Endothelial cell (in vitro differentiated cells): ENCODE data around the gene METTL21C. TPM values are rescaled to one million over a fixed set of nuclear protein-coding genes. Genes with fewer than 3 reads are reported as not detected.

Experiments
- DNase-seq: peaks from one replicate; pipeline ENCODE4 v3.0.0; 2021; ENCODE audit warnings: low spot score
- H3K27ac Mint-ChIP-seq: one replicate; pipeline ENCODE4 v1.8.0; 2021; ENCODE audit warnings: mixed read lengths, inconsistent platforms; ENCODE audit not compliant: unreplicated experiment
- H3K27me3 Mint-ChIP-seq: one replicate; pipeline ENCODE4 v1.8.0; 2021; ENCODE audit warnings: mild to moderate bottlenecking, moderate library complexity, mixed read lengths, inconsistent platforms; ENCODE audit not compliant: unreplicated experiment
- H3K36me3 Mint-ChIP-seq: one replicate; pipeline ENCODE4 v1.8.0; 2021; ENCODE audit warnings: mild to moderate bottlenecking, low read depth, mixed read lengths, inconsistent platforms; ENCODE audit not compliant: unreplicated experiment
- H3K4me1 Mint-ChIP-seq: one replicate; pipeline ENCODE4 v1.8.0; 2021; ENCODE audit warnings: mild to moderate bottlenecking, mixed read lengths, inconsistent platforms; ENCODE audit not compliant: unreplicated experiment
- H3K4me3 Mint-ChIP-seq: one replicate; pipeline ENCODE4 v1.8.0; 2021; ENCODE audit warnings: mild to moderate bottlenecking, mixed read lengths, inconsistent platforms; ENCODE audit not compliant: unreplicated experiment
- H3K9me3 Mint-ChIP-seq: one replicate; pipeline ENCODE4 v1.8.0; 2021; ENCODE audit warnings: mixed read lengths, inconsistent platforms; ENCODE audit not compliant: unreplicated experiment
- total RNA-seq: library from RNA; stranded (reverse); fragmentation: NEBNext Ultra II Directional; extraction: Animal tissue kit (Norgen Biotek cat#: 25700); gene quantifications from one replicate; pipeline ENCODE4 v1.2.1, GENCODE V29; 2021; ENCODE audit not compliant: unreplicated experiment
- TF ChIP-seq, protein P1 (sequence below): fragments of 200-600 bp; sonication (generic); IDR thresholded peaks from one replicate; pipeline ENCODE4 v1.5.0; 2021; ENCODE audit warnings: antibody characterized with exemption; ENCODE audit not compliant: unreplicated experiment

METTL21C gene
- total RNA-seq, 1 donor from 2014 or later = not detected

GRCh38 chr13:102724923-102725322 is 30.1 kb upstream of the METTL21C start:
- Mint-ChIP-seq H3K36me3 (no peaks in the 10 kb centered on the region), H3K4me1 (peaks cover 3% of the 10 kb centered on the region), H3K9me3 (no peaks in the 10 kb centered on the region), H3K27me3 (no peaks in the 10 kb centered on the region), H3K4me3 (no peak overlapping the region), H3K27ac (no peak overlapping the region)
- TF ChIP-seq, protein P1, sequence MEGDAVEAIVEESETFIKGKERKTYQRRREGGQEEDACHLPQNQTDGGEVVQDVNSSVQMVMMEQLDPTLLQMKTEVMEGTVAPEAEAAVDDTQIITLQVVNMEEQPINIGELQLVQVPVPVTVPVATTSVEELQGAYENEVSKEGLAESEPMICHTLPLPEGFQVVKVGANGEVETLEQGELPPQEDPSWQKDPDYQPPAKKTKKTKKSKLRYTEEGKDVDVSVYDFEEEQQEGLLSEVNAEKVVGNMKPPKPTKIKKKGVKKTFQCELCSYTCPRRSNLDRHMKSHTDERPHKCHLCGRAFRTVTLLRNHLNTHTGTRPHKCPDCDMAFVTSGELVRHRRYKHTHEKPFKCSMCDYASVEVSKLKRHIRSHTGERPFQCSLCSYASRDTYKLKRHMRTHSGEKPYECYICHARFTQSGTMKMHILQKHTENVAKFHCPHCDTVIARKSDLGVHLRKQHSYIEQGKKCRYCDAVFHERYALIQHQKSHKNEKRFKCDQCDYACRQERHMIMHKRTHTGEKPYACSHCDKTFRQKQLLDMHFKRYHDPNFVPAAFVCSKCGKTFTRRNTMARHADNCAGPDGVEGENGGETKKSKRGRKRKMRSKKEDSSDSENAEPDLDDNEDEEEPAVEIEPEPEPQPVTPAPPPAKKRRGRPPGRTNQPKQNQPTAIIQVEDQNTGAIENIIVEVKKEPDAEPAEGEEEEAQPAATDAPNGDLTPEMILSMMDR = no peak
- no peak for DNase-seq

- Mint-ChIP-seq H3K27ac (no peak overlapping the region), H3K4me3 (no peak overlapping the region), H3K27me3 (peaks cover 3% of the 10 kb centered on the region), H3K9me3 (no peaks in the 10 kb centered on the region), H3K4me1 (no peaks in the 10 kb centered on the region), H3K36me3 (no peaks in the 10 kb centered on the region)
- no peak for DNase-seq
- TF ChIP-seq, protein P1 = no peak
Measured at GRCh38 chr13:102721800-102722231, 27.0 kb upstream of the METTL21C start.

- H3K27me3 Mint-ChIP-seq = peaks cover 3% of the 10 kb centered on the region
- H3K9me3 Mint-ChIP-seq = no peaks in the 10 kb centered on the region
- no peak for DNase-seq
- H3K27ac Mint-ChIP-seq = no peak overlapping the region
- H3K4me1 Mint-ChIP-seq = no peaks in the 10 kb centered on the region
- no peaks in the 10 kb centered on the region for H3K36me3 Mint-ChIP-seq
- TF ChIP-seq, protein P1 = no peak
- H3K4me3 Mint-ChIP-seq = no peak overlapping the region
Measured at GRCh38 chr13:102718746-102719145, 23.9 kb upstream of the METTL21C start.

GRCh38 chr13:102715447-102715846 is 20.6 kb upstream of the METTL21C start:
- Mint-ChIP-seq H3K36me3 (no peaks in the 10 kb centered on the region), H3K4me1 (no peaks in the 10 kb centered on the region), H3K4me3 (no peak overlapping the region), H3K27me3 (peaks cover 4% of the 10 kb centered on the region), H3K9me3 (no peaks in the 10 kb centered on the region), H3K27ac (no peak overlapping the region)
- TF ChIP-seq, protein P1 = no peak
- DNase-seq = no peak

GRCh38 chr13:102710261-102710679 is 15.4 kb upstream of the METTL21C start:
- peaks cover 10% of the 10 kb centered on the region for H3K4me1 Mint-ChIP-seq
- H3K4me3 Mint-ChIP-seq = no peak overlapping the region
- H3K27ac Mint-ChIP-seq = no peak overlapping the region
- DNase-seq = no peak
- no peaks in the 10 kb centered on the region for H3K36me3 Mint-ChIP-seq
- H3K27me3 Mint-ChIP-seq = peaks cover 1% of the 10 kb centered on the region
- no peaks in the 10 kb centered on the region for H3K9me3 Mint-ChIP-seq
- TF ChIP-seq, protein P1 = no peak
